ENCODE results near the gene CNDP1.
"Not testable (repeated sequence)": the region's sequence is repeated elsewhere in the genome, so short reads cannot be mapped to it uniquely, and the experiment has no call there.

The CNDP1 gene
- total RNA-seq: 0 to 1.3 (median 0.15) reads per million in 4 donors

- no peak for DNase-seq
These were observed at the start of gene CNDP1 for GRCh38 chr18:74534150-74534969. Gene CNDP1, plus strand, starts transcription at chr18:74534500. Its CDS starts 168 bp downstream, at chr18:74534668.

GRCh38 chr18:74486119-74486849, 48.0 kb upstream of the CNDP1 start:
- DNase-seq: no peak

DNA sequence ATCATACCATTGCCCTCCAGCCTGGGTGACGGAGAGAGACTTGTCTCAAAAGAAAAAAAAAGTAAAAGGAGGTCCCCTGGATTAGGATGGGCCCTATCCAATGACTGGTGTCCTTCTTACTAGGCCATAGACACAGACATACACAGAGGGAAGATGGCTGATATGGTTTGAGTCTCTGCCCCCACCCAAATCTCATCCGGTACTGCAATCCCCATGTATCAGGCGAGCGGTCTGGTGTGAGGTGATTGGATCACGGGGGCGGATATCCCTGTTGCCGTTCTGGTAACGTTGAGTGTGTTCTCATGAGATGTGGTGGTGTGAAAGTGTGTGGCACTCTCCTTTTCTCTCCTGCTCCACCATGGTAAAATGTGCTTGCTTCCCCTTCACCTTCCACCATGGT, 45.9 kb upstream of the CNDP1 start:
- DNase-seq: no peak

GRCh38 chr18:74488864-74489263, 45.4 kb upstream of the CNDP1 start:
- no peak for DNase-seq

DNA sequence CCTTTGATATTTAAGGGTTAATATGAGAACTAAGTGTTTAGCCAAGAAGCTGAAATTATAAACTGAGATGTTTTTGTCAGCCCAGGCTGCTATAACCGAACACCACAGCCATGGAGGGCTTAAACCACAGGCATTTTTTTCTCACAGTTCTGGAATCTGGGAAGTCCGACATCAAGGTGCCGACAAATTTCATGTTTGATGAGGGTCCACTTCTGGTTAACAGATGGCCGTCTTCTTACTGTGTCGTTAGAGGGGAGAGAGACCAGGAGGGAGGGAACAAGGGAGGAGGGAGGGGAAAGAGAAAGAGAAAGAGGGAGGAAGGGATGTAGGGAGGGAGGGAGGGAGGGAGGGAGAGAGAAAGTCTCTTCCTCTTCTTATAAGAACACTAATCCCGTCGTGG, 44.6 kb upstream of the CNDP1 start:
- no peak for DNase-seq

- no peak for DNase-seq
These were observed 42.0 kb upstream of the CNDP1 start for GRCh38 chr18:74492259-74492658.

DNA sequence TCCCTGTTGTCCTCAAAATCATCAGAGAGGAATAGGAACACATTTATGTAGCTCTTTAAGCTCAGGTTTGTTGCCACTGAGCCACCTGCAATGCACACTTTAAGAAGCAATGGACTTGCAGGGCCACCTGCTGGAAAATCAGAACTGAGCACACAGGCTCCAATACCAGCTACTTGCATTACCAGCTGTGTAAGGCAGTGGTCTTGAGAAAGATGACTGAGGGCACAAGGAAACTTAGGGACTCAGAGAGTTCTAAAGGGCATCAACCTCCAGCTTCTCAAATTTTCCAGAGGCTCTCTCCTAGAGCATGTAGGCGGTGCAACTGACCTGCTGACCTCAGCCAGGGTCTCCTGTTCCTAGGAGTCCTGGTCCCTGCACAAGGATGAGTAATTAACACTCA, 40.6 kb upstream of the CNDP1 start:
- DNase-seq: peak in 4 of 5 donors; percentile 47 to 65 (median 52)

GRCh38 chr18:74494514-74494913, 39.8 kb upstream of the CNDP1 start:
- no peak for DNase-seq

DNA sequence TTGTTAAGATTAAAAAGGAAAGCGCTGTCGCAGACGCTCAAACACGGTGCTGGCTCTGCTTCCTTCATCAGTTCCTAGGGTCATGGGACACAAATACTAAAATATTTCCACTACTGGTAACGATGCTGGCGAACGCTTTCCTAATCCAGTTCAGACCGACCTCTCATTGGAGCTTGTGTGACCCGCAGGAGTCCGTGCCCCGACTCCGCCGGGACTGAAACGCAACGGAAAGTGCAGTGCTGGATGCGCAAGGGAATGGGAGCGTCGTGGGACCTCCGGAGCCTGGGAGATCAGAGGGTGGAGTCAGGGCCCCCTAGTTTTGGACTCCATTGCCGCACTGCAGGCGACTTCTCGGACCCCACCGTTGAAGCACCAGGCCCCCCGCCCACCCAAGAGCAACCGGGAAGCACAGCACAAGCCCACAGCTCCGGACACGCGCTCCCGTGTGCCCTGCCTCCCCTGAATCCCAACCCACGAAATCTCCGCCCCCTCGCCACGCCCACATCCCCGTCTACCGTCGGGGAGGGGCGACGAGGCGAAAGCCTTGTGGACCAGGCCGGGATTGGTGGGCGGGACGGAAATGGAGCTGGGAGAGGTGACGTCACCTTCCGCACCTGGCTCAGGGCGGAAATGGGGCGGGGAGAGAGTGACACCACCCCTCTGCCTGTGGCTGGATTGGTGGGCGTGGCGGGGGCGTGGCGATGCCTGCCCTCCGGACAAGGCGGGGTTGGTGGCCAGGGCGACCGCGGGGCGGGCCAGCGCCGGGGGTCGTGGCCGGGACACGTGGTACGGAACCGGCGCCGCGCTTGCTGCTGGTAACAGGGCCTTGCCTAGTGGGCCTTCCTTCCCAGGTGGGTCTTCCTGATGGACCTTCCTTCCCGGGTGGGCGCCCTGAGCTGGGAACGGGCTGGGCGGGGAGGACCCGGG, 38.5 kb upstream of the CNDP1 start, which contains the start of gene CNDP2:
Gene CNDP2, plus strand, starts transcription at position 783 of the 927 bp plus-strand sequence. CDS start 3,611 bp downstream, outside the sequence.
- DNase-seq: peak; percentile 96 to 99 (median 98)

GRCh38 chr18:74496508-74497323, 37.6 kb upstream of the CNDP1 start:
- peak in 2 of 5 donors; percentile 31 to 54 for DNase-seq

GRCh38 chr18:74497324-74497676, 37.0 kb upstream of the CNDP1 start:
- peak in 1 of 5 donors; percentile 21 for DNase-seq

GRCh38 chr18:74497778-74498177, 36.5 kb upstream of the CNDP1 start:
- DNase-seq: no peak

DNA sequence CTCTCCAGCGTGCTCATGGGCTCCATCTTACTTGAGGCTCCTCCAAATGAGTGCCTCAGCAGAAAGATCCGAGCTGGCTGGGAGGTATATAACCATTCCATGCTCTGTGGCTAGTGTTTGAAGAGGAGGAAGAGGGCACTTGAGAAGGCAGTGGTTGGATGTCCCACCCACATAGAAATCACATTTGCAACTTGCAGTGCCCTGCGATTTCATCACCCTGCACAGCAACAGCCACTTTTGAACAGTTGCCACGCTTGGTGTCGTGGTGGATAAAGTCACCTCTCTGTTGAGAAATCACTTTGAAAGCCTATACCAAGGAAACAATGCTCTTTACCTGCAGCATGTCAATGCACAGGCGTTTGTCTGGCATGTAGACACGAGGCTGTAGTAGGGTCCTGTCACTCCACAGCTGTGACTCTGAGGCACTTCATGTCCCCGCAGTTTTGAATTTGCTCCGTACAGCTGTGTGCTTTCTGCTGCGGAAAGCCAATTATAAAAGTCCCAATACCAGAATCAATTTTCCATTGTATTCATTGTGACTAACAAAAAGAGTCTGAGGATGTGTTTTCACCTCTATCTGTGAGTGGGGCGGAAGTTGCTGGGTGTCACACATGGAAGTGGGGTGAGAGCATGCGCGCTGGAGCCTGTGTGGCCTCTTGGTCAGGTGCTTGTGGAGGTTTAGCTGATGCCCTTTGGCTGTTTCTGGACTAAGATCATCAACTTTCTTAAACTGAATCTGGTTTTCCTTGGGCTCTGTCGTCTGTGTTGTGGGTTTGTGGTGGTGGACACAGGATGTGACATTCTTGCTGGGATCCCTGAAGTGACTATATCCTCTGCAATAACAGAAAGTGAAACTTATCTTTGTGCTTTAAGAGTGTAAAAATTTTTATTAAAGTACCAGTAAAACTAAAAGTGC, 35.3 kb upstream of the CNDP1 start:
- peak; percentile 55 to 84 (median 65) for DNase-seq

DNA sequence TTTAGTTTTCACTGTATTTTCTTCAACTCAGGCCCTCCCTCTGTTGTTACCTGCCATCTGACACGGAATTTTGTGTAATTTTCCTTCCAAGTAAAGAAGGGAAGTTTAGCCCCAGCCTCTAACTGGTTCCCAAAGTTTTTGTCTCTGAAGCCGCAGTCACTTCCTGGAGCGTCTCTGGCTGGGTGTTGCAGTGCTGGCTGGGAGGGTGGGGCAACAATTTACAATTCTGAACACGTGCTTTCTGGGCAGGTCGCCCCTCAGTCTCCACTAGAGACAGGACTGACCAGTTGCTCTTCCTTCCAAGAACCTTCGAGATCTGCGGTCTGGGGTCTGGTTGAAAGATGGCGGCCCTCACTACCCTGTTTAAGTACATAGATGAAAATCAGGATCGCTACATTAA, 34.7 kb upstream of the CNDP1 start:
- DNase-seq: peak in 3 of 5 donors; percentile 25 to 74 (median 29)

DNA sequence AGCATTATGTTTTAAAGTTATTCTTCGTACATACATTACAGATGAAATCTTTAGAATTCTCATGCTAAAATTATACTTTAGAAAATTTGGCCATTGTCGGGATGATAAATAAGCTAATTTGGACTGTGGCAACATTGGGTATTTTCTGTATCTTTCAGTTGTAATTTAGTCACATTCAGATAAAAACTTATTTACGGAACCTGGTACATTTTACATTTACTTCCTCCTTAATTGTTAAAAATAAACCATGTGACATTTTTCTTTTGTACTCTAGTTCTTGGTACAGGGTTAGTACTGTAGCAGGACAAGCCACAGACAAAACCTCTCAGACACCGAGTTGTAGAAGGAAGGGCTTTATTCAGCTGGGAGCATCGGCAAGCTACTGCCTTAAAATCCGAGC, 33.9 kb upstream of the CNDP1 start:
- no peak for DNase-seq

GRCh38 chr18:74500774-74501173, 33.5 kb upstream of the CNDP1 start:
- not testable (repeated sequence) for DNase-seq

GRCh38 chr18:74501386-74501785, 32.9 kb upstream of the CNDP1 start:
- DNase-seq: no peak

- no peak for DNase-seq
These were observed 31.2 kb upstream of the CNDP1 start for GRCh38 chr18:74503137-74503536.

GRCh38 chr18:74505776-74506175, 28.5 kb upstream of the CNDP1 start:
- no peak for DNase-seq

DNA sequence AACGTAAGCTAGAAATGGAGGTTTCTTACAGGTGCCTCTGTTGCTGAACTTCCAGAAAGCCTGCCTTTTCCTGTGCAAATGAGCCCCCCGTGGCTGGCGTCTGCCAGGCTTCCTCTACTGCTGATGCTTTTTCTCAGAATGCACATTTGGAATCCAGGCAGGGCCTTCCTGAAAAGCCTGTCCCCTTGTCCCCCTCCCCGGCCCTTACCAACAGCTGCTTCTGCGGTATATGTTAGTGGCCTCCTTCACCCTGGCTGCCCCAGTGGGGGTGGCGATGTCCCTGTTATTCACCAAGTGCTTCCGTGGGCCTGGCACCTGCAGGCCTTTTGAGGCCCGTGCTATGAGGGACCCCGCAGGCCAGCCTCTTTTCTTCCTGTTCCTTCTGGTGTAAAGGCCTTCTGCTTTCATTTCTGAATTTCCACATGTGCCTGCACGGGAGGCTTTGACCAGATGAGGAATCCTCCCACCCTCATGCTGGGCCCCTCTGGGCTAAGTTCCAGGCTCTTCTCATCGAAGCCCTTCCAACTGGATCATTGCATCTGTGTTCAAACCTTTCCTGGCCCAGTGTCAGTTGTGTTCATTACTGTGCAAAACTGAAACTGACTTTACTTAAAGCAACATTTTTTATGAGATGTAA, 27.7 kb upstream of the CNDP1 start:
- no peak for DNase-seq

All from T-helper 1 cell (primary cell).